Stomach (tissue), 9 donors: ENCODE results near the gene C9orf43. TPM values are rescaled to one million over a fixed set of nuclear protein-coding genes. Genes with fewer than 3 reads are reported as not detected.
A peak's percentile ranks its signal among the peaks of the same experiment; 100 is the strongest.

Experiments used
- DNase-seq, 2 donors: peaks; one replicate each; pipeline versions ENCODE4 v3.0.0 to v3.0.0-alpha.2; 2013 to 2019
- H3K27ac ChIP-seq, 5 donors: fragments of 200-600 bp in 4 of 5; sonication (generic) in 4 of 5; one replicate each; pipeline ENCODE4 v1.5.1; 2013 to 2019; ENCODE audit warnings: mild to moderate bottlenecking in 1 of 5, moderate library complexity in 1 of 5
- H3K27me3 ChIP-seq, 3 donors: fragments of 200-600 bp; sonication (generic); one replicate each; pipeline ENCODE4 v1.5.1; 2017 to 2019; ENCODE audit warnings: mixed run types in 1 of 3
- H3K36me3 ChIP-seq, 4 donors: fragments of 200-600 bp; sonication (generic); 1 replicate in 3 of 4; 2 replicates in 1 of 4; pipeline ENCODE4 v1.5.1; 2016 to 2019
- H3K4me1 ChIP-seq, 4 donors: fragments of 200-600 bp; sonication (generic); one replicate each; pipeline ENCODE4 v1.5.1; 2016 to 2019
- H3K4me3 ChIP-seq, 4 donors: fragments of 200-600 bp; sonication (generic) in 3 of 4; one replicate each; pipeline ENCODE4 v1.5.1; 2016 to 2019; ENCODE audit warnings: mild to moderate bottlenecking in 1 of 4
- H3K9me3 ChIP-seq, 4 donors: fragments of 200-600 bp; sonication (generic); one replicate each; pipeline ENCODE4 v1.5.1; 2016 to 2019
- EP300 ChIP-seq: sonication (generic); formaldehyde crosslinking; IDR thresholded peaks from one replicate; pipeline ENCODE4 v1.6.1; 2017; ENCODE audit warnings: antibody characterized with exemption
- POLR2A ChIP-seq, 4 donors: fragments of 450-650 bp; IDR thresholded peaks; one replicate each; pipeline ENCODE4 v1.6.1; 2016; ENCODE audit warnings: antibody characterized with exemption in 4 of 4, control low read depth in 2 of 4, mild to moderate bottlenecking in 1 of 4, moderate library complexity in 1 of 4
- POLR2AphosphoS5 ChIP-seq, 3 donors: sonication (generic); formaldehyde crosslinking; IDR thresholded peaks; one replicate each; pipeline ENCODE4 v1.6.1; 2016; ENCODE audit warnings: antibody characterized with exemption in 3 of 3
- WGBS, 5 donors: extraction: QIAGEN DNeasy Blood & Tissue Kit in 3 of 5; methylation state at CpG; one replicate each; pipeline versions ENCODE4 v1.1.5 to v1.1.7; 2013 to 2018; 5-methylcytosine and 5-hydroxymethylcytosine counted together
- intact Hi-C: fragments of 100-400 bp; cut with DNase I; formaldehyde crosslinking; loops from one replicate; pipeline ENCODE4 v1.15.1; 2023; ENCODE audit warnings: low total_unique reads
- polyA plus RNA-seq, 3 donors: library from polyadenylated mRNA; stranded (reverse); fragments of 200-250 nt; gene quantifications; one replicate each; pipeline ENCODE4 v1.2.3, GENCODE V29; 2013
- total RNA-seq, 5 donors: library from RNA; depleted of rRNA; stranded (reverse); fragments of >200 nt; gene quantifications; one replicate each; pipeline versions ENCODE4 v1.1.0 to v1.2.3, GENCODE V29; 2014 to 2016
- TF ChIP-seq, protein P1 (sequence below), 7 experiments: fragments of 450-650 bp in 4 of 7; fragments of 200-600 bp in 3 of 7; sonication (generic) in 3 of 7; IDR thresholded peaks; one replicate each; pipeline ENCODE4 v1.5.1; 2016 to 2019; ENCODE audit warnings: antibody characterized with exemption in 7 of 7, control low read depth in 2 of 7, mild to moderate bottlenecking in 1 of 7
- donor health status: healthy with polysubstance abuse.
- donor health status: Bipolar disorder and iron deficiency.
- donor health status: healthy.

C9orf43 gene
- total and polyA plus RNA-seq, 8 donors, result 0.19 to 0.61 (median 0.58) TPM; not detected in 3

DNA sequence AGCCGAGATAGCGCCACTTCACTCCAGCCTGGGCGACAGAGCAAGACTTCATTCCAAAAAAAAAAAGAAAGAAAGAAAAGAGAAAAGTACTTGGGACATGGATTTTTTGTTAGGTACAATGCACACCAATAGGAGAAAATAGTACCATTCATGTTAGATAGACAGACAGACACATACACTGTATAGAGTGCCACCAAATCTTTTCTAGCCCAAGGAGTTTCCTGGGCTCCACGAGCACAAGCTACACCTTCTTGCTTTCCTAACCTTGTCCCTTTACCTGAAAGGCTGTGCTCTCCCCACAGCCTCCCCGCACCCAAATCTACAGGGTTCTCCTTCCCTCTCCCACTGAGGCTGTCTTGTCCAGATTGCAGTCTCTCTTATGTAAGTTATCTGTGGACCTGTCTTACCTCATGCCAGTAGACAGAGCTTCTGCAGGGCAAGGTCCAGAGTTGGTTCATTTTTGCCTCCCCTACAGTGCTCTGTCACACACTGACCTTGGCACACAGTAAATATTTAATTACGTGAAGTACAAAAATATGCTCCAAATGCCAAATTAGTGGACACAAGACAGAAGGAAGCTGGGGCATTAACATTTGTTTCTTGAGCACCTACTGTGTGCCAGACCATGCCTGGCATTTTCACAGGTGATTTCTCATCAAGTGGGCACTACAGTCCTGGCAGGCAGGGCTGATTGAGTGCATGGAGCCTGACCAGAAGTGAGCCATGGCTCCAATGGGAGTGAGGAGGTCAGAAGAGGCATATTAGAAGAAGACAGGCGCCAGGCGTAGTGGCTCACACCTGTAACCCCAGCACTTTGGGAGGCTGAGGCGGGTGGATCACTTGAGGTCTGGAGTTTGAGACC, 15.3 kb upstream of the C9orf43 start:
- Histone ChIP-seq H3K9me3 (no peaks in the 10 kb centered on the region), H3K27me3 (no peaks in the 10 kb centered on the region), H3K4me3 (no peak overlapping the region), H3K36me3 (peaks cover 16 to 56% (median 47%) of the 10 kb centered on the region in 4 donors), H3K27ac (peak overlapping the region in 2 of 5 donors; percentile 7 to 38), H3K4me1 (peaks cover 24 to 50% (median 42%) of the 10 kb centered on the region in 4 donors)
- DNase-seq, result no peak
- TF ChIP-seq POLR2A (IDR thresholded peaks at IDR 0.05), result no peak
- TF ChIP-seq POLR2AphosphoS5 (IDR thresholded peaks at IDR 0.05), result no peak
- TF ChIP-seq, protein P1, sequence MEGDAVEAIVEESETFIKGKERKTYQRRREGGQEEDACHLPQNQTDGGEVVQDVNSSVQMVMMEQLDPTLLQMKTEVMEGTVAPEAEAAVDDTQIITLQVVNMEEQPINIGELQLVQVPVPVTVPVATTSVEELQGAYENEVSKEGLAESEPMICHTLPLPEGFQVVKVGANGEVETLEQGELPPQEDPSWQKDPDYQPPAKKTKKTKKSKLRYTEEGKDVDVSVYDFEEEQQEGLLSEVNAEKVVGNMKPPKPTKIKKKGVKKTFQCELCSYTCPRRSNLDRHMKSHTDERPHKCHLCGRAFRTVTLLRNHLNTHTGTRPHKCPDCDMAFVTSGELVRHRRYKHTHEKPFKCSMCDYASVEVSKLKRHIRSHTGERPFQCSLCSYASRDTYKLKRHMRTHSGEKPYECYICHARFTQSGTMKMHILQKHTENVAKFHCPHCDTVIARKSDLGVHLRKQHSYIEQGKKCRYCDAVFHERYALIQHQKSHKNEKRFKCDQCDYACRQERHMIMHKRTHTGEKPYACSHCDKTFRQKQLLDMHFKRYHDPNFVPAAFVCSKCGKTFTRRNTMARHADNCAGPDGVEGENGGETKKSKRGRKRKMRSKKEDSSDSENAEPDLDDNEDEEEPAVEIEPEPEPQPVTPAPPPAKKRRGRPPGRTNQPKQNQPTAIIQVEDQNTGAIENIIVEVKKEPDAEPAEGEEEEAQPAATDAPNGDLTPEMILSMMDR (IDR thresholded peaks at IDR 0.05), result no peak
- TF ChIP-seq EP300, result no peak
- WGBS, 5 donors, result 88 to 94% (median 90%) methylated on average over 9 of the region's 9 CpGs
- intact Hi-C loops, result loop anchor here (10.0 kb wide), 1 partner anchor 50 kb away; the partner anchor contains the start of genes BSPRY and WDR31

DNA sequence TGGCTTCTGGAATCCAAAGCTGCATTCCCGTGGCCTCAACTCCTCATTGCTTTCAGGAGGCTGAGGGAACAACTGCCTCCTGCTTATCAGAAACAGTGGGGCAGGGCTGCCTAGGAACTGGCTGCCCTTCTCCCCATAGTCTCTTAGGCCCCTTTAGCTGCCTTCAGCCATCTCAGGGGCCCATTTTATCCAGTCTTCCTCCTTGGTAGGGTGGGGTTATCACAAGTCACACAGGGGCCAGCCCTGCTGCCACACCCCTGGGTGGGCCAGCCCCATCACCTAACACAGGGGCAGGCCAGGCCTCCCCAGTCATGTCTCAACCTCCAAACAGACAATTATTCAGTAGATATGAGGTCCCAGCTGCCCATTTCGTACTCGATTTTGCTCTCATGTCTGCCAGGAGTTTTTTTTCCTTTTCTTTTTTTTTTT, 13.3 kb upstream of the C9orf43 start:
- H3K36me3 ChIP-seq, result peaks cover 0 to 36% (median 27%) of the 10 kb centered on the region in 4 donors
- H3K27ac ChIP-seq, result peak overlapping the region in 4 of 5 donors; percentile 31 to 89 (median 68)
- H3K9me3 ChIP-seq, result no peaks in the 10 kb centered on the region
- 46 to 66% (median 50%) methylated on average over 3 of the region's 3 CpGs for WGBS, 5 donors
- peaks cover 28 to 63% (median 52%) of the 10 kb centered on the region in 4 donors for H3K4me1 ChIP-seq
- peak in 1 of 2 donors; percentile 59 for DNase-seq
- TF ChIP-seq, protein P1 (IDR thresholded peaks at IDR 0.05), result no peak
- TF ChIP-seq POLR2AphosphoS5 (IDR thresholded peaks at IDR 0.05) (no peak), POLR2A (IDR thresholded peaks at IDR 0.05) (no peak), EP300 (no peak)
- intact Hi-C loops, result loop anchor here (10.0 kb wide), 1 partner anchor 52 kb away; the partner anchor contains the start of genes BSPRY and WDR31
- H3K4me3 ChIP-seq, result no peak overlapping the region
- H3K27me3 ChIP-seq, result no peaks in the 10 kb centered on the region

DNA sequence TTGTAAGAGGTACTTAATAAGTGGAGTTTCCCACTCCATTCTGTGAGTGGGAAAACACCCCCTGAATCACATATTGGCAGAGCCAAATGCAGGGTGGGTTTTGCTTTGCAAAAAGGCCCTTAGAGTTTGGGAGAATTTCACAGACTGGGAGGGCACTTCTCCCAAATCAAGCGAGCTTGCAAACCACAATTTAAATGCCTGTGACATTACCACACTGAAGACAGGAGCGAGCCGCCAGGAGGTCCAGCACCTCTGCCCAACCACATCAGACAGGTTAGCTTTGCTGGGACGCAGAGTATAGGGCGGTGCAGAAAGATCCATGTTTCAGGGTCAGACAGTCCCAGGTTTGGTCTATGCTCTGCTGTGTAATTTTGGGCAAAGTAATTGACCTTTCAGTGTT, 11.8 kb upstream of the C9orf43 start:
- peak overlapping the region in 1 of 4 donors; percentile 94 for H3K4me3 ChIP-seq
- peaks cover 0 to 22% (median 13%) of the 10 kb centered on the region in 4 donors for H3K36me3 ChIP-seq
- H3K27ac ChIP-seq, result peak overlapping the region; percentile 44 to 89 (median 84)
- H3K27me3 ChIP-seq, result no peaks in the 10 kb centered on the region
- no peaks in the 10 kb centered on the region for H3K9me3 ChIP-seq
- TF ChIP-seq EP300, result no peak
- TF ChIP-seq POLR2A (IDR thresholded peaks at IDR 0.05), result no peak
- TF ChIP-seq, protein P1 (IDR thresholded peaks at IDR 0.05), result no peak
- TF ChIP-seq POLR2AphosphoS5 (IDR thresholded peaks at IDR 0.05), result no peak
- WGBS, 5 donors, result 44 to 60% (median 46%) methylated on average over 5 of the region's 5 CpGs
- peaks cover 28 to 63% (median 52%) of the 10 kb centered on the region in 4 donors for H3K4me1 ChIP-seq
- no peak for DNase-seq
- intact Hi-C loops, result loop anchor here (10.0 kb wide), 1 partner anchor 54 kb away; the partner anchor contains the start of genes BSPRY and WDR31

DNA sequence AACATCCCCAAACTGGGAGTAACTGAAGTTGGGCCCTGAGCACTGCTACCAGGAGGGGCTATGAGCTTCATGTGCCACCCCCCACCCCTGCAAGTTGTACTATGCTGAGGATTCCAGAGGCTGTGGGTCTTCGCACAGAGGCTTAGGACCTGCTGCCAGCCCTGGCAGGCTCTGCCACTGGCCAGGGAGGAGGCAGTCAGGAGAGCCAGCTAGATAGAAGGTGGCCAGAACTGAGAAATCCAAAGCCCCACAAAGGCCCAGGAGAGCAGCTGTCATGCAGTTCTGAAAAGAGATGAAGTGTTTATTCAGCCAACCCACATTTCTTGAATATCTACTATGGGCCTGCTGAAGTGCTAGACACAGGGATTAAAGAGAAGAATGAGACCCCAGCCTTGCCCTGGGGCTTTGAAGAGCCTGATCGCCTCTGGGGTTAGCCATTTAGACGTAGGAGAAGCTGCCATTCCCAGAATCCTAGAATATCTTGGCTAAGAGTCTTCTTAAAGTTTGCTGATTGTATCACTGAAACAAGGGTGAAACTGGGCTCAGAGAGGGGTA, 10.8 kb upstream of the C9orf43 start:
- 41 to 69% (median 56%) methylated on average over 3 of the region's 3 CpGs for WGBS, 5 donors
- Histone ChIP-seq H3K4me1 (peaks cover 28 to 63% (median 52%) of the 10 kb centered on the region in 4 donors), H3K27ac (peak overlapping the region; percentile 81 to 94 (median 86)), H3K27me3 (no peaks in the 10 kb centered on the region), H3K4me3 (peak overlapping the region; percentile 87 to 94 (median 91)), H3K9me3 (no peaks in the 10 kb centered on the region), H3K36me3 (peaks cover 0 to 14% (median 8%) of the 10 kb centered on the region in 4 donors)
- intact Hi-C loops, result loop anchor here (10.0 kb wide), 1 partner anchor 55 kb away; the partner anchor contains the start of genes BSPRY and WDR31
- no peak for DNase-seq
- no peak for TF ChIP-seq EP300
- TF ChIP-seq, protein P1 (IDR thresholded peaks at IDR 0.05), result no peak
- TF ChIP-seq POLR2A (IDR thresholded peaks at IDR 0.05), result no peak
